Right lobe of liver (tissue), 6 donors: Measurements from ENCODE around the gene CDH4. TPM values are rescaled to one million over a fixed set of nuclear protein-coding genes. Genes with fewer than 3 reads are reported as not detected.
A peak's percentile ranks its signal among the peaks of the same experiment; 100 is the strongest.

Experiments
- ATAC-seq, 4 donors: fragments of 200-7000 bp; cut with Tn5 transposase; one replicate each; pipeline ENCODE4 v1.9.1; 2020; ENCODE audit warnings: mild to moderate bottlenecking in 4 of 4, moderate library complexity in 4 of 4
- DNase-seq, 3 donors: peaks; one replicate each; pipeline ENCODE4 v3.0.0-alpha.2; 2020
- H3K27ac ChIP-seq, 3 donors: fragments of 200-600 bp; one replicate each; pipeline ENCODE4 v1.8.0; 2022
- H3K27me3 ChIP-seq, 2 donors: fragments of 200-600 bp; one replicate each; pipeline ENCODE4 v1.8.0; 2022
- H3K36me3 ChIP-seq, 4 donors: fragments of 200-600 bp; sonication (generic) in 1 of 4; one replicate each; pipeline versions ENCODE4 v1.5.1 to v1.8.0; 2017 to 2022; ENCODE audit warnings: control low read depth in 1 of 4
- H3K4me1 ChIP-seq, 4 donors: fragments of 200-600 bp; sonication (generic) in 1 of 4; one replicate each; pipeline versions ENCODE4 v1.5.1 to v1.8.0; 2017 to 2022; ENCODE audit warnings: control low read depth in 1 of 4
- H3K4me3 ChIP-seq, 3 donors: fragments of 200-600 bp; one replicate each; pipeline ENCODE4 v1.8.0; 2022
- H3K9me3 ChIP-seq, 4 donors: fragments of 200-600 bp; sonication (generic) in 1 of 4; one replicate each; pipeline versions ENCODE4 v1.5.1 to v1.8.0; 2017 to 2022; ENCODE audit warnings: control low read depth in 1 of 4
- CTCF ChIP-seq, 4 donors: fragments of 200-600 bp in 3 of 4; fragments of 450-650 bp in 1 of 4; IDR thresholded peaks; one replicate each; pipeline versions ENCODE4 v1.5.1 to v1.8.0; 2016 to 2022; ENCODE audit warnings: antibody characterized with exemption in 4 of 4, mild to moderate bottlenecking in 2 of 4
- POLR2A ChIP-seq: fragments of 450-650 bp; IDR thresholded peaks from one replicate; pipeline ENCODE4 v1.6.1; 2017; ENCODE audit warnings: antibody characterized with exemption, mild to moderate bottlenecking
- WGBS: methylation state at CpG from one replicate; pipeline ENCODE4 v1.1.6; 2018; ENCODE audit warnings: low coverage, low lambda C conversion rate; ENCODE audit not compliant: insufficient coverage; ENCODE audit errors: missing lambda C conversion rate; 5-methylcytosine and 5-hydroxymethylcytosine counted together
- intact Hi-C, 2 donors: fragments of 100-400 bp; cut with DNase I; formaldehyde crosslinking; loops; one replicate each; pipeline versions ENCODE4 v1.11.2 to v1.14.1; 2022
- total RNA-seq, 6 experiments: library from RNA; depleted of rRNA in 2 of 6; stranded (reverse); fragments of >200 nt in 2 of 6; fragmentation: NEBNext Ultra II Directional in 3 of 6; extraction: Animal tissue kit (Norgen Biotek cat#: 25700) in 3 of 6; gene quantifications; one replicate each; pipeline versions ENCODE4 v1.1.0 to v1.2.4, GENCODE V29; 2016 to 2023
- donor health status: DM: no; HTN: yes; CAD: no.
- donor health status: DM: no; HTN: no; CAD: no.
- donor health status: DM: no; HTN: no; CAD: no.
- donor health status: DM: no; HTN: yes; CAD: no.
- donor health status: DM: no; HTN: yes; CAD: no.

The CDH4 gene
- total RNA-seq, 6 experiments from 2014 or later, result 0.02 to 0.14 (median 0.09) TPM; not detected in 3

GRCh38 chr20:61621035-61621730, 369.1 kb downstream of the CDH4 start:
- no peaks in the 10 kb centered on the region for H3K9me3 ChIP-seq
- TF ChIP-seq POLR2A, result no peak
- TF ChIP-seq CTCF (IDR thresholded peaks at IDR 0.05), result no peak
- no peak overlapping the region for H3K27ac ChIP-seq
- H3K36me3 ChIP-seq, result no peaks in the 10 kb centered on the region
- WGBS, result 42% methylated on average over 19 of the region's 19 CpGs
- DNase-seq, result peak in 1 of 3 donors; percentile 11
- no peaks in the 10 kb centered on the region for H3K27me3 ChIP-seq
- no peak for ATAC-seq
- H3K4me1 ChIP-seq, result no peaks in the 10 kb centered on the region
- intact Hi-C loops, result no loop called here
- H3K4me3 ChIP-seq, result no peak overlapping the region

DNA sequence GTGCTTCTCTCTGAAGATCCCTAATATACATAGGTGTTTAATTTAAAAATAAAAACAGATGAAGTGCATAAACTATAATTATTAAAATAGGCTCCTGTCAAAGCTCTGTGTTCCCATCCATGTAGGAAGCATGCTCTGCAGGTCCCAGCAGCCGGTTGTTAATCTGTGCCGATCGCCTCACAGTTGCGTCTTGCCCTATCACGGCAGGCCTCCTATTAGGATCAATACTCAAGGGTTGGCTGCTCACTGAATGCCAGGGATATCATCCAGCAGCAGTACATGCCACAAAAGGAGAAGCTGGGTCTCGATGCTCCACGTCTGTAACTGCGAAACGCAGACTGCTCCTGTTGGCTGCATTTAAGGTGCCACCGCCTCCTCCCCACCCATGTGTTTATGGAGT, 369.8 kb downstream of the CDH4 start:
- Histone ChIP-seq H3K4me1 (no peaks in the 10 kb centered on the region), H3K4me3 (no peak overlapping the region), H3K27ac (no peak overlapping the region), H3K27me3 (no peaks in the 10 kb centered on the region), H3K36me3 (no peaks in the 10 kb centered on the region), H3K9me3 (no peaks in the 10 kb centered on the region)
- 53% methylated on average over 4 of the region's 10 CpGs for WGBS
- intact Hi-C loops, result no loop called here
- DNase-seq (peak in 1 of 3 donors; percentile 16), ATAC-seq (no peak)
- TF ChIP-seq POLR2A (no peak), CTCF (IDR thresholded peaks at IDR 0.05) (no peak)

DNA sequence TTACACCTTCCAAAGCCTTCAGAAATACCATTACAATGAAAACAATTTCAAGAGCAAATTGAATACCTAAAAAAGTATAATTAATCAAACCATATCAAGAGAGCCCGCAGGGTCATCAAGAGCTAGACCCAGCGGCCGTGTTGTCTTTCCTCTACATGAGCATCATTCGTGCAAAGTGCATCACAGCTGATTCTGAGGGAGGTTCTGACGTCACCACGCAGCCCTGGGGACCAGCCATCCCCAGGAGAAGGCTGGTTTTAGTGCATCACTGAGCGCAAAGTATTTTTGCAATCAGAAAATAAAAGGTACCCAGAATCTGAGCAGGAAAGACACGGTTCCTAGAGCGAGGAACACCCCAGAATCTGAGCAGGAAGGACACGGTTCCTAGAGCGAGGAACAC, 371.4 kb downstream of the CDH4 start:
- H3K9me3 ChIP-seq, result no peaks in the 10 kb centered on the region
- no peak overlapping the region for H3K4me3 ChIP-seq
- peak in 1 of 3 donors; percentile 8 for DNase-seq
- TF ChIP-seq POLR2A, result no peak
- no peak for TF ChIP-seq CTCF (IDR thresholded peaks at IDR 0.05)
- no peaks in the 10 kb centered on the region for H3K36me3 ChIP-seq
- H3K4me1 ChIP-seq, result no peaks in the 10 kb centered on the region
- ATAC-seq, result no peak
- WGBS, result 61% methylated on average over 9 of the region's 11 CpGs
- H3K27me3 ChIP-seq, result no peaks in the 10 kb centered on the region
- intact Hi-C loops, result no loop called here
- H3K27ac ChIP-seq, result no peak overlapping the region

DNA sequence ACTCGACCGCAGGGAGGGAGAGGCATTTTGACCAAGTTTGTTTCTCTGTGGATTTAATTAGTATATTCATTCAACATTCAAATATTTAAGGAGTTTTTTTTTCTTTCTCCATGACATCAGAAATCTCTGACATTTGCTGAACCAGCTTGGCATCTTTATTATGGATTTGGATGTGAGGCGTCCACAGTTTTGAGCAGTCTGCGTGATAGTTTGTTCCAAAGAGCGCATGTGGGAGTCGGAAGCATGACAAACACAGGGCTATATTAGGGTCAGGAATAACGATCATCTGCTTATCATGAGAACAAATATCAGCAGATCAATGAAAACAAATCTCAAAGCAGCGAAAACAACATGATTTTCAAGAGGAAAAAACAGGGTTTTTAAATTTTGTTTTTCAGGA, 373.2 kb downstream of the CDH4 start:
- Histone ChIP-seq H3K9me3 (no peaks in the 10 kb centered on the region), H3K27ac (no peak overlapping the region), H3K36me3 (no peaks in the 10 kb centered on the region), H3K4me3 (no peak overlapping the region), H3K4me1 (no peaks in the 10 kb centered on the region), H3K27me3 (no peaks in the 10 kb centered on the region)
- WGBS, result 44% methylated on average over 8 of the region's 8 CpGs
- DNase-seq, result no peak
- intact Hi-C loops, result no loop called here
- ATAC-seq, result no peak
- TF ChIP-seq POLR2A, result no peak
- TF ChIP-seq CTCF (IDR thresholded peaks at IDR 0.05), result no peak
